ENCODE measurements around the gene ASPG. TPM values are rescaled to one million over a fixed set of nuclear protein-coding genes. Genes with fewer than 3 reads are reported as not detected.
"Not testable (repeated sequence)": the region's sequence is repeated elsewhere in the genome, so short reads cannot be mapped to it uniquely, and the experiment has no call there.

Gene ASPG
- total and polyA plus RNA-seq, 12 donors: 2.8 to 32.0 (median 13.2) TPM

DNA sequence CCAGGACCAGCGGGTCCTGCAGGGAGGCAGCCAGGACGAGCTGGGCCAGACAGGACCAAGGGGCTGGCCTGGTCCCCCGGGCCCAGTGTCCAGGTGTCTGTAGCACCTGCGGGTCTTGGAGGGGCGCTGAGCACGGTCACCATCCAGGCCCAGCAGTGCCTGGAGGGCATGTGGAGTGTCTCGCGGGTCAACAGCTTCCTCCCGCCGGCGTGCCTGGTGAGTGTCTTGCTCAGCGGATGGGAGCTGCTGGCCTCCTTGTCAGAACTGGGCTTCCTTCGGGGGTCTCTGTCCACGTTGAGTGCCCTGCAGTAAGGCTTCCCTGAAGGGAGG, 66.7 kb downstream of the ASPG start:
- H3K4me3 ChIP-seq: no peak overlapping the region
- H3K36me3 ChIP-seq: peaks cover 0 to 12% (median 0%) of the 10 kb centered on the region in 9 donors
- no peaks in the 10 kb centered on the region for H3K9me3 ChIP-seq
- DNase-seq (no peak), ATAC-seq (no peak)
- intact Hi-C loops (cut with DNase I): no loop called here
- H3K27me3 ChIP-seq: no peaks in the 10 kb centered on the region
- peaks cover 8 to 61% (median 31%) of the 10 kb centered on the region in 9 donors for H3K4me1 ChIP-seq
- H3K27ac ChIP-seq: no peak overlapping the region
- WGBS, 2 donors: 91 to 92% methylated on average over 14 of the region's 14 CpGs
- TF ChIP-seq CTCF (IDR thresholded peaks at IDR 0.05): no peak

DNA sequence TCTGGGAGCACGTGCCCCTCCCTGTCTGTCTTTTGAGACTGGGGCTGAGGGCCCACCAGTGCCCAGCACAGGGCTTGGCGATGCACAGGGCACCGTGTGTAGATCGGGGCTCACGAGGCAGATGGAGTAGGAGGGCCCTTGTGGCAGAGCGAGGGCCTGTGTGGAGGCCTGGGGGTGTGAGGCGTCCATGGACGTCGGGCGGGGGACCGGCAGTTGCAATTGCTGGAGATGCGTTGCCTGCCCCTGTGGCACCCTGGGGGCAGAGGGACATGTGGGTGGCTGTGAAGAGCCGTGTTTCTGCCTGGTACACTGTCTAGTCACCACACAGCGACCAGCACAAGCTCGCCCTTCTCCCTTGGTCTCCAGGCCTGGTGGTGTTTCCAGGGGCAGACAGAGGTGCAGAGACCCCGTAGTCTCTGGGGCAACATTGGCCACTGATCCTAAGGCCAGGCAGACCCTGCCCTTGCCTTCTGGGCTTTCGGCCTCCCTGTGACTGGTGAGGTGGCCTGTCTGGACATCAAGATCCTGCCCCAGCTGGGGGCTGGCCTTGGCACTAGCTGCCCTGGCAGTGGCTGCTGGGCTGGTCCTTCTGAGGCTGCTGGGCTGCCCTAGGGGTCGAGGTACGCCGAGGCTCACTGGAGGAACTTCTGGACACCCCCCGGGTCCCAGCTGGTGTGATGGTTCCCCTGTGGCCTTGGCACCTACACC, 67.3 kb downstream of the ASPG start:
- TF ChIP-seq CTCF (IDR thresholded peaks at IDR 0.05): no peak
- no peaks in the 10 kb centered on the region for H3K27me3 ChIP-seq
- intact Hi-C loops (cut with DNase I): no loop called here
- H3K36me3 ChIP-seq: peaks cover 0 to 15% (median 0%) of the 10 kb centered on the region in 9 donors
- H3K4me1 ChIP-seq: peaks cover 8 to 60% (median 25%) of the 10 kb centered on the region in 9 donors
- no peaks in the 10 kb centered on the region for H3K9me3 ChIP-seq
- H3K4me3 ChIP-seq: no peak overlapping the region
- 95 to 96% methylated on average over 21 of the region's 21 CpGs for WGBS, 2 donors
- no peak for ATAC-seq
- no peak overlapping the region for H3K27ac ChIP-seq
- no peak for DNase-seq

- H3K4me3 ChIP-seq; H3K27ac ChIP-seq; intact Hi-C loops (cut with DNase I); DNase-seq; H3K9me3 ChIP-seq; H3K27me3 ChIP-seq: not testable (repeated sequence)
- 62 to 68% methylated on average over 7 of the region's 7 CpGs for WGBS, 2 donors
- peaks cover 11 to 60% (median 23%) of the 10 kb centered on the region in 9 donors for H3K4me1 ChIP-seq
- H3K36me3 ChIP-seq: peaks cover 0 to 21% (median 0%) of the 10 kb centered on the region in 9 donors
- peak in 1 of 8 donors; percentile 29 for ATAC-seq
Observed at GRCh38 chr14:104153394-104153755, 67.9 kb downstream of the ASPG start.

DNA sequence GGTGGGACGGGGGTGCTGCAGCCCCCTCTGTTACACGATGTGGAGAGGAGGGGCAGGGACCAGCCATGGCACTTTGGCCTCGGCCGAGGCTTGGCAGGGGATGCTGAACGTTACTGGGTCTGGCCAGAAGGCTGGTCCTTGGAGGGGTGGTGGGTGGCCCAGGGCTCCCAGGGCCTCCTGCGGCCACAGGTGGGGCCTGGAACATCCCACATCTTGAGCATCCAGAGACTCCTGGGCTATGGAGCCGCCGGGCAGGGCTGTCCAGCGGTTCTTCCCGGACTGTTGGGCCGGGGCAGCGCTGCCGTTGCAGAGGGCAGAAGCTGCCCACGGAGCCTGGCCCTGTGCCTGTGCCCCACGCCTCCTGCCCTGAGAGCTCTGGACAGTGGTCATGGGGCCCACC, 68.7 kb downstream of the ASPG start:
- WGBS, 2 donors: 82 to 90% methylated on average over 14 to 15 of the region's 15 CpGs
- H3K36me3 ChIP-seq: peaks cover 0 to 26% (median 0%) of the 10 kb centered on the region in 9 donors
- no peaks in the 10 kb centered on the region for H3K27me3 ChIP-seq
- no peak overlapping the region for H3K4me3 ChIP-seq
- no peaks in the 10 kb centered on the region for H3K9me3 ChIP-seq
- H3K27ac ChIP-seq: no peak overlapping the region
- no peak for DNase-seq
- ATAC-seq: no peak
- no peak for TF ChIP-seq CTCF (IDR thresholded peaks at IDR 0.05)
- intact Hi-C loops (cut with DNase I): no loop called here
- H3K4me1 ChIP-seq: peaks cover 6 to 60% (median 26%) of the 10 kb centered on the region in 9 donors

GRCh38 chr14:104155513-104155912, 70.0 kb downstream of the ASPG start:
- Histone ChIP-seq H3K4me1 (peaks cover 1 to 51% (median 18%) of the 10 kb centered on the region in 9 donors), H3K27me3 (no peaks in the 10 kb centered on the region), H3K4me3 (no peak overlapping the region), H3K9me3 (no peaks in the 10 kb centered on the region), H3K27ac (no peak overlapping the region), H3K36me3 (peaks cover 0 to 28% (median 0%) of the 10 kb centered on the region in 9 donors)
- intact Hi-C loops (cut with DNase I): no loop called here
- DNase-seq (peak; percentile 48 to 54), ATAC-seq (peak in 7 of 8 donors; percentile 33 to 75 (median 49))
- 62 to 69% methylated on average over 29 of the region's 29 CpGs for WGBS, 2 donors
- no peak for TF ChIP-seq CTCF (IDR thresholded peaks at IDR 0.05)

Measured in heart right ventricle (tissue), 16 donors.